Fibroblast of villous mesenchyme (primary cell): ENCODE data around the gene OSTF1. TPM values are rescaled to one million over a fixed set of nuclear protein-coding genes. Genes with fewer than 3 reads are reported as not detected.

Experiments used
- DNase-seq: peaks from one replicate; pipeline ENCODE4 v3.0.0-alpha.2; 2010; ENCODE audit warnings: low read depth
- H3K4me3 ChIP-seq: 2 replicates; pipeline ENCODE4 v1.5.1; 2011; ENCODE audit warnings: low read depth, mild to moderate bottlenecking, low read length
- total RNA-seq: library from RNA; depleted of rRNA; stranded (reverse); fragments of >200 nt; gene quantifications from 2 replicates; pipeline ENCODE4 v1.2.3, GENCODE V29; 2012
- TF ChIP-seq, protein P1 (sequence below): IDR thresholded peaks from 2 replicates; pipeline ENCODE4 v1.5.1; 2012; ENCODE audit warnings: low read depth, mild to moderate bottlenecking, low read length; ENCODE audit not compliant: insufficient read depth

OSTF1 gene
- total RNA-seq, 1 donor = 31.1 TPM

- no peak overlapping the region for H3K4me3 ChIP-seq
- TF ChIP-seq, protein P1, sequence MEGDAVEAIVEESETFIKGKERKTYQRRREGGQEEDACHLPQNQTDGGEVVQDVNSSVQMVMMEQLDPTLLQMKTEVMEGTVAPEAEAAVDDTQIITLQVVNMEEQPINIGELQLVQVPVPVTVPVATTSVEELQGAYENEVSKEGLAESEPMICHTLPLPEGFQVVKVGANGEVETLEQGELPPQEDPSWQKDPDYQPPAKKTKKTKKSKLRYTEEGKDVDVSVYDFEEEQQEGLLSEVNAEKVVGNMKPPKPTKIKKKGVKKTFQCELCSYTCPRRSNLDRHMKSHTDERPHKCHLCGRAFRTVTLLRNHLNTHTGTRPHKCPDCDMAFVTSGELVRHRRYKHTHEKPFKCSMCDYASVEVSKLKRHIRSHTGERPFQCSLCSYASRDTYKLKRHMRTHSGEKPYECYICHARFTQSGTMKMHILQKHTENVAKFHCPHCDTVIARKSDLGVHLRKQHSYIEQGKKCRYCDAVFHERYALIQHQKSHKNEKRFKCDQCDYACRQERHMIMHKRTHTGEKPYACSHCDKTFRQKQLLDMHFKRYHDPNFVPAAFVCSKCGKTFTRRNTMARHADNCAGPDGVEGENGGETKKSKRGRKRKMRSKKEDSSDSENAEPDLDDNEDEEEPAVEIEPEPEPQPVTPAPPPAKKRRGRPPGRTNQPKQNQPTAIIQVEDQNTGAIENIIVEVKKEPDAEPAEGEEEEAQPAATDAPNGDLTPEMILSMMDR = no peak
- no peak for DNase-seq
These were observed 24.5 kb downstream of the OSTF1 start for GRCh38 chr9:75112789-75113188.

- H3K4me3 ChIP-seq = no peak overlapping the region
- no peak for DNase-seq
- TF ChIP-seq, protein P1 = no peak
These were observed 28.0 kb downstream of the OSTF1 start for GRCh38 chr9:75116306-75116705.

- DNase-seq = no peak
- no peak overlapping the region for H3K4me3 ChIP-seq
- TF ChIP-seq, protein P1 = no peak
These were observed 29.2 kb downstream of the OSTF1 start for GRCh38 chr9:75117564-75117963.

DNA sequence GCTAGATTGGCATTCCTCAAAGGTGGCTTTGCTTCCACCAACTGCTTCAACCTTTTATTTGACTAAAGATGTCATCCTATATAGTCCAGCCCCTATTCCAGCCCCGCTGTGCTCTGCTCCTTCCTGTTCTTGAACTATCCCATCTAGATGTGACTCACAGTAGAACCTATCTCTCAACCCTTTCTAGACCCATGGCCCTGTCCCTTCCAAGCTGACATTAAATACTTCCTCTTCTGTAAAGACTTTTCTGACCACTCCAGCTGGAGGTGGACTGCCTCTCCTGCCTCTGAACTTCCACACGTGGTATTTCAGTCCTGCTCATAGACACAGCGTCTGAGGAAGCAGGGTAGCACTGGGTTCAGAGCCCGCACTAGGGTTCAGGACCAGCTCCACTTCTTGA lies 32.4 kb downstream of the OSTF1 start:
- no peak overlapping the region for H3K4me3 ChIP-seq
- DNase-seq = no peak
- TF ChIP-seq, protein P1 = no peak

- DNase-seq = no peak
- TF ChIP-seq, protein P1 = no peak
- H3K4me3 ChIP-seq = no peak overlapping the region
These were observed 33.7 kb downstream of the OSTF1 start for GRCh38 chr9:75121914-75122558.

- TF ChIP-seq, protein P1 = no peak
- H3K4me3 ChIP-seq = no peak overlapping the region
- no peak for DNase-seq
These were observed 35.4 kb downstream of the OSTF1 start for GRCh38 chr9:75123696-75124095.

- TF ChIP-seq, protein P1 = no peak
- no peak overlapping the region for H3K4me3 ChIP-seq
- no peak for DNase-seq
These were observed 40.2 kb downstream of the OSTF1 start for GRCh38 chr9:75128535-75128934.
